Effector memory CD8-positive, alpha-beta T cell (primary cell): ENCODE data around the gene KDM2A.

Source experiments
- ATAC-seq: fragments of 150-1000 bp; cut with Tn5 transposase; replicated peaks from 2 replicates; pipeline ENCODE4 v1.10.0; 2021; ENCODE audit warnings: mild to moderate bottlenecking, moderate library complexity
- DNase-seq, 3 experiments: peaks; one replicate each; pipeline ENCODE4 v3.0.0; 2021
- H3K27ac Mint-ChIP-seq, 2 donors: one replicate each; pipeline ENCODE4 v1.8.0; 2022; ENCODE audit warnings: mild to moderate bottlenecking in 2 of 2, mixed read lengths in 2 of 2, moderate library complexity in 2 of 2
- H3K27me3 Mint-ChIP-seq, 2 donors: one replicate each; pipeline ENCODE4 v1.8.0; 2022; ENCODE audit warnings: mixed read lengths in 2 of 2
- H3K36me3 Mint-ChIP-seq: one replicate; pipeline ENCODE4 v1.8.0; 2022; ENCODE audit warnings: mild to moderate bottlenecking, moderate library complexity, mixed read lengths; ENCODE audit not compliant: insufficient read depth
- H3K4me1 Mint-ChIP-seq, 2 donors: one replicate each; pipeline ENCODE4 v1.8.0; 2022; ENCODE audit warnings: low read depth in 2 of 2, mixed read lengths in 2 of 2
- H3K4me3 Mint-ChIP-seq, 2 donors: one replicate each; pipeline ENCODE4 v1.8.0; 2022; ENCODE audit warnings: mild to moderate bottlenecking in 2 of 2, mixed read lengths in 2 of 2, moderate library complexity in 2 of 2
- H3K9me3 Mint-ChIP-seq, 2 donors: one replicate each; pipeline ENCODE4 v1.8.0; 2022; ENCODE audit warnings: mixed read lengths in 2 of 2
- total RNA-seq, 9 experiments: gene quantifications; one replicate each; lab custom pipeline; 2026; lab: John Stamatoyannopoulos, UW

KDM2A gene
- 210 to 765 (median 334) reads per million in 9 experiments for total RNA-seq

DNA sequence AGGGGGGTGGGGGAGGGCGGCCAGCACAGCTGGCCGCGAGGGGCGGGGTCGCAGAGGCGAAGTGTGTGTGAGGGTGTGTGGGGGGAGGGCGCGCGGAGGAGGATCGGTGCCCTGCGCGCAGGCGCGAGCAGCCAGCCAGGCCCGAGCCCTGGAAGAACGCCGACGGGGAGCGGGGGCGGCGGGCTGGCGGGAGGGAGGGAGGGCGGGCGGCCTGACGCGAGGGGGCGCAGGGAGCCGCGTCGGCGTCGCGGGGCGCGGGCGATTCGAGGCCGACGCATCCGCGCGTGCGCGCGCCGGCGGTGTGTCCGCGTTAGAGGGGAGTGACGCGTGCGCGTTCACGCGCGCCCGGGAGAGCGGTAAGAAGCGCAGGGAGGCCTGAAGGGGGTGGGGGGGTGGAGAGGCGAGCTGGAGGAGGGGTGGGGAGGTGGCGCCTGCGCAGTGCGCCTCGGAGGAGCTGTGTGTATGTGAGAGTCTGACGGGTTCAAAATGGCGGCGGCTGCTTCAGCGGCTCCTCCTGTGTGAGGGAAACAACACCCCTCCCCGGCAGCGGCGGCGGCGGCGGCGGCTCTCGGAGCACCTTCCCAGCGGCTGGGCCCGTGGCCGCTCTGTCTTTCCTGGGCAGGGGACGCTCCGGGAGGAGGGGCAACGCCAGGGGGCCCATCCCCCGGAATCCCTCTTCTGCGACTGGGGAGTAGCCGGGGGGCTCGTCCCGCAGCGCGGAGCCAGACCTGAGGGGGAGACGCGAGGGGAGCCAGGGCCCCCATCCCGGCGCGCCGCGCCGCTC lies at the start of gene KDM2A:
TSS of gene KDM2A (plus strand) at position 463 of the 784 bp plus-strand sequence. CDS start 2,054 bp downstream, outside the sequence.
- peaks cover 28% of the 10 kb centered on the region for H3K36me3 Mint-ChIP-seq

DNA sequence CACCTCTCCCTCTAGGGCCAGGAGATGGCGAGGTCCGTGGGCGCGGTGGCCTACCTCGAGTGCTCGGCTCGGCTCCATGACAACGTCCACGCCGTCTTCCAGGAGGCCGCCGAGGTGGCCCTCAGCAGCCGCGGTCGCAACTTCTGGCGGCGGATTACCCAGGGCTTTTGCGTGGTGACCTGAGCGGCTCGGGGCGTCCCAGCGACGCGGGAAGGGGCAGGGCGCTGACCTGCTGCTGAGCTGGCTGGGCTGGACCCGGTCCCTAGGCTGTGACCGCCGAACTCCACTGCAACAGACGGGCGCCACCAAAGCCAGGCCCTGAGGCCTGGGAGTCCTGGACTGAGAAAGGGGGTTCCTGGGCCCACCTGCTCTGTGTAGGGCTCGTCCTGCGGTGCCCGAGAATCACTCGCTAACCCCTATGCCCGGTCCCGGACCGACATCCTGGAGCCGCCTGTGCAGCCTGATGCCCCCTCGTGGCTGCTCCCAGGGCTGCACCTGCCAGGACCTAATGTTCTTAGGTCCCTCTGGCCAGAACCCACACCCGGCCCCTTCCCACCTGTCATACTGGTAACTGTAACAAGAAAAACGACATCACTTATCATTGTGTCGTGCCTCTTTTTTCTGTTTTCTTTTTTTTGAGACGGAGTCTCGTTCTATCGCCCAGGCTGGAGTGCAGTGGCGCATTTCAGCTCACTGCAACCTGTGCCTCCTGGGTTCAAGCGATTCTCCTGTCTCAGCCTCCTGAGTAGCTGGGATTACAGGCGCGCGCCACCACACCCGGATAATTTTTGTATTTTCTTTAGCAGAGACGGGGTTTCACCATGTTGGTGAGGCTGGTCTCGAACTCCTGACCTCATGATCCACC lies 47.4 kb upstream of the KDM2A start:
- H3K27ac Mint-ChIP-seq = no peak overlapping the region
- peak overlapping the region; percentile 54 to 70 for H3K4me3 Mint-ChIP-seq
- H3K4me1 Mint-ChIP-seq = peaks cover 0 to 8% of the 10 kb centered on the region in 2 donors
- peak; percentile 64 to 71 (median 65) for DNase-seq
- no peaks in the 10 kb centered on the region for H3K36me3 Mint-ChIP-seq
- H3K27me3 Mint-ChIP-seq = peaks cover 0 to 10% of the 10 kb centered on the region in 2 donors
- ATAC-seq = peak; percentile 98
- no peaks in the 10 kb centered on the region for H3K9me3 Mint-ChIP-seq

More for the DNA sequence above, at the start of gene KDM2A:
- DNase-seq (peak; percentile 92 to 94 (median 92)), ATAC-seq (peak; percentile 79)
- Mint-ChIP-seq H3K27ac (peak within 1 kb of the TSS; percentile 98), H3K9me3 (no peaks in the 10 kb centered on the region), H3K4me1 (peaks cover 20 to 27% of the 10 kb centered on the region in 2 donors), H3K27me3 (no peaks in the 10 kb centered on the region), H3K4me3 (peak within 1 kb of the TSS; percentile 99)

DNA sequence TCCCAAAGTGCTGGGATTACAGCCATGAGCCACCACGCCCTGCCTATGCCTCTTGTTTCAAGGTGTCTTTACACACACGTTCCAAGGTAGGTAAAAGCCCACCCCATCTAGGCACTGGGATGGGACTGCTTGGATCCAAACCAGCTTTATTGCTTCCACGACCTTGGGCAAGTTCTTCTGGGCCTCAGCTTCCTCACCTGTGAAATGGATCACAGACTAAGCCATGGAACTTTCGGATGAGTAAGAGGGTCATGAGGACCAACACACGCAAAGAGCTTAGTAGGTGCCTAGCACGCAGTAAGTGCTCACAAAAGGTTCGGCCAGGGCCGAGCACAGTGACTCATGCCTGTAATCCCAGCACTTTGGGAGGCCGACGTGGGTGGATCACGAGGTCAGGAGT lies 46.8 kb upstream of the KDM2A start:
- Mint-ChIP-seq H3K4me1 (peaks cover 0 to 9% of the 10 kb centered on the region in 2 donors), H3K9me3 (no peaks in the 10 kb centered on the region), H3K4me3 (no peak overlapping the region), H3K27ac (no peak overlapping the region), H3K27me3 (peaks cover 0 to 16% of the 10 kb centered on the region in 2 donors), H3K36me3 (no peaks in the 10 kb centered on the region)
- no peak for ATAC-seq
- DNase-seq = no peak

DNA sequence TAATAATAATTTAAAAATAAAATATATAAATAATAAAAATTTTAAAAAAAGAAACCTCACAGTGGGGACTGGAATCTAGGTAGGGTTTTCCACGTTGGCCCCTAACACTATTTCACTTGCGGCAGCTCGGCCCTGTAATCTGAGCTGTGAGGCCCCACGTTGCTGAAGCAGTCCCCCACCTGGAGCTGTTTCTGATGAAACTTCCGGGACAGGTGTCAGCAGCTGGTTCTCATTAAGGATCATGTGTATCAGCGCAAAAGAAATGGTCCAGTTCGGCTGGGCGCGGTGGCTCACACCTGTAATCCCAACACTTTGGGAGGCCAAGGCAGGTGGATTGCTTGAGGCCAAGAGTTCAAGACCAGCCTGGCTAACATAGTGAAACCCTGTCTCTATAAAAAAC lies 45.2 kb upstream of the KDM2A start:
- Mint-ChIP-seq H3K4me3 (no peak overlapping the region), H3K36me3 (no peaks in the 10 kb centered on the region), H3K27ac (no peak overlapping the region), H3K4me1 (peaks cover 0 to 11% of the 10 kb centered on the region in 2 donors), H3K27me3 (peaks cover 0 to 20% of the 10 kb centered on the region in 2 donors), H3K9me3 (no peaks in the 10 kb centered on the region)
- ATAC-seq = no peak
- DNase-seq = no peak

DNA sequence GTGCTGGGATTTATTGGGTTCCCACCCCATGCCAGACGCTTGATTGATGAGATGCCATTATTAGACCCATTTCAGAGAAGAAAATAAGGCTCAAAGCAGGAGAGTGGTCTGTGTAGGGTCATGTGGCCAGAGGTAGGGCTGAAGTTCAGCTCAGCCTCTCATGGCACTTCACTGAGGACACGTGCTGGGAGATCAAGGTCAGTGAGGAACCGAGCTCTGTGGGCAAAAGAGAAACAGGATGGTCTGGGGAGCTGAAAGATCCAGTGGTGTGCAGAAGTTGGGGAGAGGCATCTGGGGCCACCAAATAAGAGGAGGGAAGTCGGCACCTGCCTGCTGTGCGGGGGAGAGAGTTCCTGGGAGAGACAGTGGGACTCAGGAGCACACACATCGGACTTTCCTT lies 42.9 kb upstream of the KDM2A start:
- H3K4me1 Mint-ChIP-seq = peaks cover 0 to 11% of the 10 kb centered on the region in 2 donors
- peaks cover 0 to 20% of the 10 kb centered on the region in 2 donors for H3K27me3 Mint-ChIP-seq
- H3K9me3 Mint-ChIP-seq = no peaks in the 10 kb centered on the region
- no peaks in the 10 kb centered on the region for H3K36me3 Mint-ChIP-seq
- no peak overlapping the region for H3K27ac Mint-ChIP-seq
- DNase-seq (no peak), ATAC-seq (no peak)
- H3K4me3 Mint-ChIP-seq = no peak overlapping the region

DNA sequence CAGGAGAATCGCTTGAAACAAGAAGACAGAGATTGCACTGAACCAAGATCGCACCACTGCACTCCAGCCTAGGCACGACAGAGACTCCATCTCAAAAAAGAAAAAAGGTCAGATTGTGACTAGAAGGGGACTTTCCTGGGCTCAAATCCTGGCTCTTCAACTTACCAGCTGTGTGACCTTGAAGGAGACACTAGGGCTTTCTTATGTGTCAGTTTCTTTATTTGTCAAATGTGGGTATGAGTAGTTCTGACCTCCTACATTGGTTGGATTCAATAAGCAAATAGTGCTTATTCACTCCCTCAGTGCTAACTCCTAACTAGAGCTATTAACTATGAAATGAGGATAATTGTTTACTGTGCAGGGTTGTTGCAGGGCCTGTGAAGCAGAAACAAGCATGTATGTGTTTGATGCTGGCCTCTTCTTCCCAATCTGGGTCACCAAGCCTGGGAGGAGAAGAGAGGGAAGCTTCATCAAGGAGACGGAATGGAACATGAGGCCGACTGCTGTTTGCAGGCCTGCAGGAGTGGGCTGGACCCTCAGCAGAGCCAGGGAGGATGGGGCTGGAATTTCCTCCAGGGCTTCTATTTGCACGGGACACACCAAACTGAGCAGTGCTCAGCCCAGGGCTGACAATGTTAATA lies 39.9 kb upstream of the KDM2A start:
- Mint-ChIP-seq H3K9me3 (no peaks in the 10 kb centered on the region), H3K36me3 (no peaks in the 10 kb centered on the region), H3K4me3 (no peak overlapping the region), H3K4me1 (peaks cover 5 to 11% of the 10 kb centered on the region in 2 donors), H3K27me3 (peaks cover 0 to 20% of the 10 kb centered on the region in 2 donors), H3K27ac (peak overlapping the region in 1 of 2 donors; percentile 29)
- ATAC-seq (no peak), DNase-seq (no peak)

DNA sequence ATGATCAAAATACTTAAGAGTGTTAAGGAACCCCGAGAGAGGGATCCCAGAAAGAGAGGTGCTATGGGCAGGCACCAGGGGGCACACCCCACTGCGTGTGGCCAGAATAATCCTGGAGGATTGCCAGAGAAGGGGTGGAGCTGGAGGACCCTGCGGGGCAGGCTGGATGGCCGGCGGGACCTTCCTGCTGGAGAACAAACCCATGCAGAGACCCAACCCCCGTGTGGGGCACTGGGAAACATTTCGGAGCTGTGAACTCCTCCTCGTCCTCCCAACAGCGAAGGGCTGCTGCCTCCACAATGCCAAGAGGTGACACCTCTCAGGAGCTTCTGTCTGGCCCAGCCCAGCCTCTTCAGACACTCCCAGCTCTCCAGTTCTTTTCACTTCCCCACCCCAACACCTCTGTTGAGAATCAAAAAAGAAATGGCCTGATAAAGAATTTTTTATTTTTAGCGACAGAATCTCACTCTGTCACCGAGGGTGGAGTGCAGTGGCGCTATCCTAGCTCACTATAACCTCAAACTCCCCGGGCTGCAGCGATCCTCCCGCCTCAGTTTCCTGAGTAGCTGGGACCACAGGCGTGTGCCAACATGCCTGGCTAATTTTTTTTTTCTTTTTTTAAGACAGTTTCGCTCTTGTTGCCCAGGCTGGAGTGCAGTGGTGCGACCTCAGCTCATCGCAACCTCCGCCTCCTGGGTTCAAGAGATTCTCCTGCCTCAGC lies 36.8 kb upstream of the KDM2A start:
- no peak for ATAC-seq
- Mint-ChIP-seq H3K4me3 (peak overlapping the region in 1 of 2 donors; percentile 17), H3K9me3 (no peaks in the 10 kb centered on the region), H3K4me1 (peaks cover 5 to 7% of the 10 kb centered on the region in 2 donors), H3K36me3 (no peaks in the 10 kb centered on the region), H3K27ac (no peak overlapping the region), H3K27me3 (peaks cover 0 to 5% of the 10 kb centered on the region in 2 donors)
- no peak for DNase-seq

DNA sequence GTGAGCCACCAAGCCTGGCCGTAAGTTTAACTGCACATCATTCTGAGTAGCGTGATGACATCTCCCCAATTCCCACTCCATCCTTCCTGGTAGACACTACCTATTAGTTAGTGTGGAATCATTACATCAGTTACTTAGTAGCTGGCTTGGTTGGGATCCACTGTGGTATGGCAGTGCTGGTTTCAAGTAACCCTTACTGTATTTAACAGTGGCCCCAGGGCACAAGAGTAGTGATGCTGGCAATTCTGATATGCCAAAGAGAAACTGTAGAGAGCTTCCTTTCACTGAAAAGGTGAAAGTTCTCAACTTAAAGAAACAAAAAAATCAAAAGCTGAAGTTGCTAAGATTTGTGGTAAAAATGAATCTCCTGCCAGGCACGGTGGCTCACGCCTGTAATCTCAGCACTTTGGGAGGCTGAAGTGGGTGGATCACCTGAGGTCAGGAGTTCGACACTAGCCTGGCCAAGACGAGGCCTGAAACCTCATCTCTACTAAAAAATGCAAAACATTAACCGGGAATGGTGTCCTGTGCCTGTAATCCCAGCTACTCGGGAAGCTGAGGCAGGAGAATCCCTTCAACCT lies 35.2 kb upstream of the KDM2A start:
- no peak for DNase-seq
- Mint-ChIP-seq H3K4me1 (peaks cover 4 to 5% of the 10 kb centered on the region in 2 donors), H3K36me3 (no peaks in the 10 kb centered on the region), H3K27ac (no peak overlapping the region), H3K4me3 (no peak overlapping the region), H3K27me3 (no peaks in the 10 kb centered on the region), H3K9me3 (no peaks in the 10 kb centered on the region)
- no peak for ATAC-seq

DNA sequence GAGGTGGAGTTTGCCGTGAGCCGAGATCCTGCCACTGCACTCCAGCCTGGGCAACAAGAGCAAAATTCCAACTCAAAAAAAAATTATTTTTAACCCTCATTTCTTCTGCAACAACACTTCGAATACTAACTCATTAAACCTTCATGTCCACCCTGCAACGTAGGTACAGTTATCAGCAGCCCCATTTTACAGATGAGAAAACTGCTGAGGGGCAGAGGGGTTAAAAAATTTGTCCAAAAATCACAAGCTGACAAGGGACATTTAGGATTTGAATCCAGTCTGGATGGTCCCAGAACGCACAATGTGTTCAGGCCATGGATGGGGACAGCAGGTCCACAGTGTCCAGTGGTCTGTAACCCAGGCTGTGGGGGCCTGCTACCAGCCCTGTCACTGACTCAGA lies 33.4 kb upstream of the KDM2A start:
- Mint-ChIP-seq H3K27ac (no peak overlapping the region), H3K4me3 (no peak overlapping the region), H3K9me3 (no peaks in the 10 kb centered on the region), H3K4me1 (peaks cover 4 to 5% of the 10 kb centered on the region in 2 donors), H3K36me3 (no peaks in the 10 kb centered on the region), H3K27me3 (no peaks in the 10 kb centered on the region)
- no peak for DNase-seq
- ATAC-seq = no peak

DNA sequence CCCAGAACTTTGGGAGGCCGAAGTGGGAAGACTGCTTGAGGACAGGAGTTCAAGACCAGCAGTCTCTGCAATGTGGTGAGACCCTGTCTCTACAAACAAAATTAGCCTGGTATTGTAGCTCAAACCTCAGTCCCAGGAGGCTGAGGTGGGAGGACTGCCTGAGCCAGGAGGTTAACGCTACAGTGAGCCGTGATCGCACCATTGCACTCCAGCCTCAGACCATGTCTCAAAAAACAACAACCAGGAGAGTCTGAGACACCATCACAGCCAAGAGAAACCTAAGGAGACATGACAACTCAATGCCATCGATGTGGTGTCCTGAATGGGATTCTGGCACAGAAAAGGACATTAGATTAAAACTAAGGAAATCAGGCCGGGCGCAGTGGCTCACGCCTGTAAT lies 28.3 kb upstream of the KDM2A start:
- Mint-ChIP-seq H3K27ac (no peak overlapping the region), H3K9me3 (no peaks in the 10 kb centered on the region), H3K4me3 (no peak overlapping the region), H3K36me3 (no peaks in the 10 kb centered on the region), H3K4me1 (peaks cover 0 to 5% of the 10 kb centered on the region in 2 donors), H3K27me3 (no peaks in the 10 kb centered on the region)
- ATAC-seq = no peak
- no peak for DNase-seq

DNA sequence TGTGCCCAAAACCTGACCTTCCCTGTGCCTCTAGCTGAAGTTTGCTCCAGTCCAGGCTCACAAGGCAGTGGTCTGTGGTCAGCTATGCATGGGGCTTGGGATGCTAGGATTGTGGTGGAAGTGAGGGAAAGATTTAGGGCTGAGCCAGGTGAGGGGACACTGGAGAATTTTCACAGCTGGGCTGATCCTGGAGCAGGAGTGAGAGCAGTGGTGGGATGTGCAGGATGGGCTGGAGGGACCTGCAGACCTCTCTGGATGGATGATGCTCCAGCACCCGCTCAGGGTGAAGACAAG lies 23.9 kb upstream of the KDM2A start:
- no peaks in the 10 kb centered on the region for H3K36me3 Mint-ChIP-seq
- no peak overlapping the region for H3K4me3 Mint-ChIP-seq
- ATAC-seq = no peak
- DNase-seq = no peak
- H3K27ac Mint-ChIP-seq = no peak overlapping the region
- H3K9me3 Mint-ChIP-seq = no peaks in the 10 kb centered on the region
- no peaks in the 10 kb centered on the region for H3K27me3 Mint-ChIP-seq
- H3K4me1 Mint-ChIP-seq = peaks cover 0 to 5% of the 10 kb centered on the region in 2 donors

DNA sequence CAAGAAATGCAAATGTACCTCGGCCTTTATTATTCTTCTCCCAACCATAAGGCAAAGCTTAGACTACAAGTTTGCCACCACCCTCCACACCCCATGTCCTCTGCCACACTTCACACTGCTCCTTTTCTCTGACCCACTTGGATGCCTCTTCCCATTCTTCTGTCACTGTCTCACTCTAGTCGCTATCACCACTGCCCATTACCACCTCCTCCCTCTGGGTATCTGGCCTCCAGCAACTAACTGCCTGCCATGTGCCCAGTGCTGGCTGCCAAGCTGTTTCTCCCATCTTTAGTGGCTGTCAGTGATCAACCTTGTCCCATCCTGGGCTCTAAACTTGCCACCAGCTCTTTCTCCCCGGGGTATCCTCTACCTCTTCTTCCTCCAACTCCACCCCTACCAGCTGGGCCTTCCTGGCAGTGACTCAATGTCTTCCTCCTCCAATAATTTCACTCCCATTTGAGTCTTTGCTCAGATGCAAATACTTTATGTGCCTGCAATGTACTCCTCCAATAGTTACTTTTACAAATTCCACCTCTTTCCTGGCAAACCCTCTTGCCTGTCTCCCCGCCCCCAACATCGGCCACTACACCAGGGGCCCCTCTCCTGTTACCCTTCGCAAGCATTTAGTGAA lies 20.1 kb upstream of the KDM2A start:
- H3K9me3 Mint-ChIP-seq = no peaks in the 10 kb centered on the region

More for the DNA sequence above, 20.1 kb upstream of the KDM2A start:
- Mint-ChIP-seq H3K36me3 (no peaks in the 10 kb centered on the region), H3K27me3 (no peaks in the 10 kb centered on the region), H3K4me3 (no peak overlapping the region), H3K4me1 (peaks cover 5 to 10% of the 10 kb centered on the region in 2 donors), H3K27ac (peak overlapping the region in 1 of 2 donors; percentile 76)
- ATAC-seq = no peak
- no peak for DNase-seq
